GM23248 (cell line): ENCODE measurements around the gene SEMA5B.

Experiments used
- EZH2 ChIP-seq: fragments of 200-600 bp; sonication (generic); IDR thresholded peaks from 2 replicates; pipeline ENCODE4 v1.6.1; 2018; ENCODE audit warnings: antibody characterized with exemption, mild to moderate bottlenecking; ENCODE audit not compliant: insufficient read depth, poor library complexity, severe bottlenecking
- EZH2phosphoT487 ChIP-seq: fragments of 200-600 bp; sonication (generic); IDR thresholded peaks from 2 replicates; pipeline ENCODE4 v1.6.1; 2018; ENCODE audit warnings: antibody characterized with exemption, moderate library complexity, mild to moderate bottlenecking, low read depth; ENCODE audit not compliant: insufficient read depth

GRCh38 chr3:122931636-122932035, 95.9 kb downstream of the SEMA5B start:
- TF ChIP-seq EZH2phosphoT487 (no peak), EZH2 (no peak)
